CD4-positive, alpha-beta T cell (primary cell): Measurements from ENCODE around the gene TOP3B. TPM values are rescaled to one million over a fixed set of nuclear protein-coding genes. Genes with fewer than 3 reads are reported as not detected.

Experiments used
- ATAC-seq: fragments of 200-7000 bp; cut with Tn5 transposase; one replicate; pipeline ENCODE4 v1.10.0; 2022; ENCODE audit warnings: mild to moderate bottlenecking; ENCODE audit not compliant: poor library complexity
- CTCF ChIA-PET: fragments of 350-600 bp; sonication (Branson Sonifier 250); formaldehyde crosslinking; loops from one replicate; lab custom pipeline; 2021; ENCODE audit warnings: antibody characterized with exemption, inconsistent platforms; lab: Charles Lee
- POLR2A ChIA-PET: fragments of 350-600 bp; sonication (Branson Sonifier 250); formaldehyde crosslinking; loops from one replicate; lab custom pipeline; 2021; ENCODE audit warnings: antibody characterized with exemption, inconsistent platforms; lab: Charles Lee
- DNase-seq, 14 experiments: peaks; one replicate each; pipeline ENCODE4 v3.0.0-alpha.2; 2013 to 2020; ENCODE audit warnings: mixed read lengths in 2 of 14
- H3K27ac ChIP-seq, 2 donors: one replicate each; pipeline versions ENCODE4 v1.5.1 to v1.7.0; 2013; ENCODE audit warnings: low read length in 2 of 2, low read depth in 1 of 2, mild to moderate bottlenecking in 1 of 2
- H3K27me3 ChIP-seq, 2 experiments: 1 replicate in 1 of 2; 2 replicates in 1 of 2; pipeline versions ENCODE4 v1.6.1 to v1.7.0; 2013; ENCODE audit warnings: low read length in 2 of 2, control low read depth in 1 of 2, mild to moderate bottlenecking in 1 of 2, moderate library complexity in 1 of 2; ENCODE audit not compliant: insufficient read depth in 2 of 2, control insufficient read depth in 1 of 2
- H3K36me3 ChIP-seq: one replicate; pipeline ENCODE4 v1.6.1; 2013; ENCODE audit warnings: low read length, control low read depth; ENCODE audit not compliant: insufficient read depth
- H3K4me1 ChIP-seq: one replicate; pipeline ENCODE4 v1.6.1; 2013; ENCODE audit warnings: low read length, control low read depth; ENCODE audit not compliant: insufficient read depth
- H3K4me3 ChIP-seq: one replicate; pipeline ENCODE4 v1.5.1; 2013; ENCODE audit warnings: mild to moderate bottlenecking, low read length, moderate library complexity
- H3K9me3 ChIP-seq, 2 experiments: 1 replicate in 1 of 2; 2 replicates in 1 of 2; pipeline versions ENCODE4 v1.6.1 to v1.7.0; 2013; ENCODE audit warnings: low read length in 2 of 2, mild to moderate bottlenecking in 2 of 2, control low read depth in 1 of 2, moderate library complexity in 1 of 2; ENCODE audit not compliant: control insufficient read depth in 1 of 2, insufficient read depth in 1 of 2
- H3K27ac Mint-ChIP-seq: one replicate; pipeline ENCODE4 v1.8.0; 2020; ENCODE audit warnings: mixed read lengths
- H3K27me3 Mint-ChIP-seq: one replicate; pipeline ENCODE4 v1.8.0; 2021; ENCODE audit warnings: mixed read lengths
- H3K36me3 Mint-ChIP-seq: one replicate; pipeline ENCODE4 v1.8.0; 2021; ENCODE audit warnings: low read depth, mixed read lengths
- H3K4me1 Mint-ChIP-seq: one replicate; pipeline ENCODE4 v1.8.0; 2021; ENCODE audit warnings: low read depth, mixed read lengths
- H3K4me3 Mint-ChIP-seq: one replicate; pipeline ENCODE4 v1.8.0; 2020; ENCODE audit warnings: mild to moderate bottlenecking, mixed read lengths
- H3K9me3 Mint-ChIP-seq: one replicate; pipeline ENCODE4 v1.8.0; 2020; ENCODE audit warnings: mixed read lengths
- intact Hi-C, 2 experiments: fragments of 100-400 bp; cut with DNase I in 1 of 2; cut with micrococcal nuclease in 1 of 2; formaldehyde crosslinking; loops; one replicate each; pipeline versions ENCODE4 v1.15.1 to v1.9.0; 2023 to 2025; cut with DNase I, micrococcal nuclease
- total RNA-seq, 174 experiments: library from RNA in 2 of 174; stranded (reverse) in 2 of 174; gene quantifications; one replicate each; pipeline ENCODE4 v1.2.3 and lab custom pipeline; 2021 to 2026
- TF ChIP-seq, protein P1 (sequence below): fragments of 200-600 bp; IDR thresholded peaks from one replicate; pipeline ENCODE4 v1.8.0; 2022; ENCODE audit warnings: antibody characterized with exemption, mild to moderate bottlenecking

Gene TOP3B
- total RNA-seq, 2 experiments from 2014 or later, result 60.2 to 62.8 TPM

DNA sequence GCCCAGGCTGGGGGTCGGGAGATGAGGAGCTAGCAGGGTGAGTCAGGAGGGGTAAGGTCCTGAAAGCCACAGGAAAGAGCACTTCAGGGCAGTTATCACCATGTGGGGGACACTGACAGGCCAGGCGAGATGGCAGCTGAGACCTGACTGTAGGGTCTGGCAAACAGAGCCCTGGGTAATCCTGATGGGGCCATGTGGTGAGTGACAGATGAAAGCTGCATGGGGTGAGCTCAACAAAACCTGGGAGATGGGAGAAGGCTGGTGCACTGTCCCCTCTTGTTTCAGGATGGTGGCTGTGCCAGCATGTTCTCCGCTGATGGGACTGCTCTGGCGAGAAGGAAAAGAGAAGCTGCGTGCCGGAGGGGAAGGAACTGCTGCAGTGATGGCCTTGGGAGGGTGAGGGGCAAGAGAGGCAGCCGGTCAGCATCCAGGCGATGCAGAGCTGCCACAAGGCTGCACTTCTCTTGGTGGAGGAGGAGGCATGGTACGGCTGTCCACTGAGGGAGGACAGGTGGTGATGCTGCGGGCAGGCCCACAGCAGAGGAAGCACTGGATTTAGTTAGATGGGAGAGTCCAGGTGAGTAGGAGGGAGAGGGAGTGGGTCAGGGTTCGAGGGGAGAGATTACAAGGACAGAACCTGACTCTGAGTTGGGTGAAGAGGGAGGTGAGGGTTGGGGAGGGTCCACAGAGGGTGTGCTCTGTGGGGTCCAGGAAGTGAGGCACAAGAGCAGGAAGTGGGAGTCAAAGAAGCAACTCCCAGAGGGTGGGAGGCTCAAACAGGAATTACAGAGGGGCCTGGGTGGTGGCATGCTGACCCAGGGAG lies 3.8 kb downstream of the TOP3B start:
- no peaks in the 10 kb centered on the region for H3K27me3 Mint-ChIP-seq
- H3K36me3 Mint-ChIP-seq, result peaks cover 34% of the 10 kb centered on the region
- intact Hi-C loops, result no loop called here
- H3K27ac Mint-ChIP-seq, result peak overlapping the region; percentile 72
- no peaks in the 10 kb centered on the region for H3K27me3 ChIP-seq
- peaks cover 27% of the 10 kb centered on the region for H3K36me3 ChIP-seq
- no peak for ATAC-seq
- peak in 1 of 14 experiments; percentile 5 for DNase-seq
- no peaks in the 10 kb centered on the region for H3K9me3 Mint-ChIP-seq
- no peak overlapping the region for H3K27ac ChIP-seq
- H3K4me3 ChIP-seq, result no peak overlapping the region
- ChIA-PET POLR2A (no interaction called here), CTCF (no interaction called here)
- H3K4me3 Mint-ChIP-seq, result peak overlapping the region; percentile 66
- H3K4me1 ChIP-seq, result peaks cover 18% of the 10 kb centered on the region
- no peaks in the 10 kb centered on the region for H3K9me3 ChIP-seq
- TF ChIP-seq, protein P1, sequence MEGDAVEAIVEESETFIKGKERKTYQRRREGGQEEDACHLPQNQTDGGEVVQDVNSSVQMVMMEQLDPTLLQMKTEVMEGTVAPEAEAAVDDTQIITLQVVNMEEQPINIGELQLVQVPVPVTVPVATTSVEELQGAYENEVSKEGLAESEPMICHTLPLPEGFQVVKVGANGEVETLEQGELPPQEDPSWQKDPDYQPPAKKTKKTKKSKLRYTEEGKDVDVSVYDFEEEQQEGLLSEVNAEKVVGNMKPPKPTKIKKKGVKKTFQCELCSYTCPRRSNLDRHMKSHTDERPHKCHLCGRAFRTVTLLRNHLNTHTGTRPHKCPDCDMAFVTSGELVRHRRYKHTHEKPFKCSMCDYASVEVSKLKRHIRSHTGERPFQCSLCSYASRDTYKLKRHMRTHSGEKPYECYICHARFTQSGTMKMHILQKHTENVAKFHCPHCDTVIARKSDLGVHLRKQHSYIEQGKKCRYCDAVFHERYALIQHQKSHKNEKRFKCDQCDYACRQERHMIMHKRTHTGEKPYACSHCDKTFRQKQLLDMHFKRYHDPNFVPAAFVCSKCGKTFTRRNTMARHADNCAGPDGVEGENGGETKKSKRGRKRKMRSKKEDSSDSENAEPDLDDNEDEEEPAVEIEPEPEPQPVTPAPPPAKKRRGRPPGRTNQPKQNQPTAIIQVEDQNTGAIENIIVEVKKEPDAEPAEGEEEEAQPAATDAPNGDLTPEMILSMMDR, result no peak
- peaks cover 50% of the 10 kb centered on the region for H3K4me1 Mint-ChIP-seq

DNA sequence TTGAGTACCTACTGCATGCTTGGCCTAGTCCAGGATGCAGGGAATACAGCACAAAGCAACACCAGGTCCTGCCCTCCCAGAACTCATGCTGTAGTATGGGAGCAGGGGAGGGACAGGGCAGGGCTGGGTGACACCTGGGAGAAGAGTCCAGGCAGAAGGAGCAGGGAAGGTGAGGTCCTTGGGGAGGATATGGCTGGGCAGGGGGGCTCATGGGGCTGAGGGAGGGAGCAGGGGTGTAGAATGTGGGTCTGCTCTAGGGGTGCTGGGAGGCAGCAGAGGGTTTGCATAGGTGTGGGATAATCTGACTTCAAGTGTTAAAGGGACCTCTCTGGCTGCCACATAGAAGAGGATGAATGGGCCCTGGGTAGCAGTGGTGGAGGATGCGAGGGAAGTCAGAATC lies 4.8 kb downstream of the TOP3B start:
- peaks cover 50% of the 10 kb centered on the region for H3K4me1 Mint-ChIP-seq
- DNase-seq (peak in 1 of 14 experiments; percentile 5), ATAC-seq (no peak)
- intact Hi-C loops, result no loop called here
- TF ChIP-seq, protein P1, result no peak
- H3K9me3 Mint-ChIP-seq, result no peaks in the 10 kb centered on the region
- peak overlapping the region; percentile 66 for H3K4me3 Mint-ChIP-seq
- no peaks in the 10 kb centered on the region for H3K27me3 ChIP-seq
- peaks cover 43% of the 10 kb centered on the region for H3K36me3 Mint-ChIP-seq
- no peak overlapping the region for H3K27ac ChIP-seq
- no peak overlapping the region for H3K4me3 ChIP-seq
- no peaks in the 10 kb centered on the region for H3K27me3 Mint-ChIP-seq
- ChIA-PET POLR2A (no interaction called here), CTCF (no interaction called here)
- no peaks in the 10 kb centered on the region for H3K9me3 ChIP-seq
- peaks cover 36% of the 10 kb centered on the region for H3K36me3 ChIP-seq
- H3K4me1 ChIP-seq, result peaks cover 18% of the 10 kb centered on the region
- H3K27ac Mint-ChIP-seq, result no peak overlapping the region

GRCh38 chr22:21975854-21976345 lies 6.7 kb downstream of the TOP3B start:
- Histone ChIP-seq H3K9me3 (no peaks in the 10 kb centered on the region), H3K4me3 (no peak overlapping the region), H3K36me3 (peaks cover 54% of the 10 kb centered on the region), H3K27me3 (no peaks in the 10 kb centered on the region), H3K27ac (no peak overlapping the region), H3K4me1 (peaks cover 4% of the 10 kb centered on the region)
- intact Hi-C loops, result no loop called here
- Mint-ChIP-seq H3K4me1 (peaks cover 36% of the 10 kb centered on the region), H3K36me3 (peaks cover 60% of the 10 kb centered on the region), H3K4me3 (no peak overlapping the region), H3K27ac (no peak overlapping the region), H3K9me3 (no peaks in the 10 kb centered on the region), H3K27me3 (no peaks in the 10 kb centered on the region)
- CTCF ChIA-PET, result interaction anchor here (1.4 kb wide), 1 partner anchor 23 kb away, joined by 3 read pairs; the partner anchor contains the start of gene PPM1F
- no peak for DNase-seq
- POLR2A ChIA-PET, result no interaction called here
- TF ChIP-seq, protein P1, result no peak
- ATAC-seq, result no peak
